WERI-Rb-1 (cell line): ENCODE results near the gene ZNF331.

Experiments
- DNase-seq: peaks from one replicate; pipeline ENCODE4 v3.0.0-alpha.2; 2020
- H3K27ac ChIP-seq: fragments of 250-450 bp; sonication (Bioruptor Pico); 2 replicates; pipeline ENCODE4 v1.5.1; 2020; ENCODE audit warnings: mild to moderate bottlenecking, moderate library complexity
- H3K27me3 ChIP-seq: fragments of 250-450 bp; sonication (Bioruptor Pico); 2 replicates; pipeline ENCODE4 v1.5.1; 2021; ENCODE audit warnings: mild to moderate bottlenecking, low read depth, moderate library complexity; ENCODE audit not compliant: insufficient read depth, severe bottlenecking
- H3K36me3 ChIP-seq: fragments of 250-450 bp; sonication (Bioruptor Pico); 2 replicates; pipeline ENCODE4 v1.5.1; 2020; ENCODE audit warnings: mild to moderate bottlenecking, moderate library complexity
- H3K4me3 ChIP-seq: 2 replicates; pipeline ENCODE4 v1.5.1; 2011; ENCODE audit warnings: low read depth, mild to moderate bottlenecking, control low read depth, low read length
- H3K9me3 ChIP-seq: fragments of 250-450 bp; sonication (Bioruptor Pico); 2 replicates; pipeline ENCODE4 v1.5.1; 2021; ENCODE audit warnings: mild to moderate bottlenecking, moderate library complexity; ENCODE audit not compliant: severe bottlenecking
- CTCF ChIP-seq: IDR thresholded peaks from 2 replicates; pipeline ENCODE4 v1.5.1; 2011; ENCODE audit warnings: low read depth, mild to moderate bottlenecking, control low read depth, inconsistent platforms, low read length

ZNF331 gene

GRCh38 chr19:53576941-53577653 lies 39.2 kb downstream of the ZNF331 start:
- peaks cover 4% of the 10 kb centered on the region for H3K27me3 ChIP-seq
- no peak for DNase-seq
- no peak for TF ChIP-seq CTCF
- H3K4me3 ChIP-seq, result no peak overlapping the region
- peaks cover 34% of the 10 kb centered on the region for H3K36me3 ChIP-seq
- H3K27ac ChIP-seq, result no peak overlapping the region
- H3K9me3 ChIP-seq, result peaks cover 17% of the 10 kb centered on the region

- Histone ChIP-seq H3K36me3 (peaks cover 34% of the 10 kb centered on the region), H3K27ac (no peak overlapping the region), H3K4me3 (no peak overlapping the region), H3K9me3 (peaks cover 17% of the 10 kb centered on the region), H3K27me3 (peaks cover 4% of the 10 kb centered on the region)
- no peak for DNase-seq
- TF ChIP-seq CTCF, result no peak
These were observed 40.0 kb downstream of the ZNF331 start for GRCh38 chr19:53577968-53578367.

GRCh38 chr19:53579518-53579917 lies 41.6 kb downstream of the ZNF331 start:
- DNase-seq, result no peak
- no peak overlapping the region for H3K4me3 ChIP-seq
- H3K27ac ChIP-seq, result no peak overlapping the region
- TF ChIP-seq CTCF, result no peak
- H3K36me3 ChIP-seq, result peaks cover 34% of the 10 kb centered on the region
- H3K9me3 ChIP-seq, result peaks cover 17% of the 10 kb centered on the region
- H3K27me3 ChIP-seq, result peaks cover 4% of the 10 kb centered on the region

GRCh38 chr19:53580871-53581835 lies 43.2 kb downstream of the ZNF331 start:
- H3K27ac ChIP-seq, result no peak overlapping the region
- H3K36me3 ChIP-seq, result peaks cover 28% of the 10 kb centered on the region
- H3K4me3 ChIP-seq, result no peak overlapping the region
- TF ChIP-seq CTCF, result no peak
- DNase-seq, result no peak
- H3K27me3 ChIP-seq, result peaks cover 10% of the 10 kb centered on the region
- peaks cover 17% of the 10 kb centered on the region for H3K9me3 ChIP-seq

- Histone ChIP-seq H3K27ac (no peak overlapping the region), H3K27me3 (peaks cover 10% of the 10 kb centered on the region), H3K36me3 (peaks cover 21% of the 10 kb centered on the region), H3K9me3 (peaks cover 11% of the 10 kb centered on the region), H3K4me3 (no peak overlapping the region)
- no peak for DNase-seq
- no peak for TF ChIP-seq CTCF
These were observed 43.9 kb downstream of the ZNF331 start for GRCh38 chr19:53581871-53582279.
